Hematopoietic multipotent progenitor cell treated with erythropoietin and hydrocortisone succinate and interleukin-3 and kit ligand, for 8 days (in vitro differentiated cells): ENCODE data around the gene FLNB.
"Not testable (repeated sequence)": the region's sequence is repeated elsewhere in the genome, so short reads cannot be mapped to it uniquely, and the experiment has no call there.

Source experiments
- DNase-seq: peaks from one replicate; pipeline ENCODE4 v3.0.0-alpha.2; 2015

Gene FLNB

DNA sequence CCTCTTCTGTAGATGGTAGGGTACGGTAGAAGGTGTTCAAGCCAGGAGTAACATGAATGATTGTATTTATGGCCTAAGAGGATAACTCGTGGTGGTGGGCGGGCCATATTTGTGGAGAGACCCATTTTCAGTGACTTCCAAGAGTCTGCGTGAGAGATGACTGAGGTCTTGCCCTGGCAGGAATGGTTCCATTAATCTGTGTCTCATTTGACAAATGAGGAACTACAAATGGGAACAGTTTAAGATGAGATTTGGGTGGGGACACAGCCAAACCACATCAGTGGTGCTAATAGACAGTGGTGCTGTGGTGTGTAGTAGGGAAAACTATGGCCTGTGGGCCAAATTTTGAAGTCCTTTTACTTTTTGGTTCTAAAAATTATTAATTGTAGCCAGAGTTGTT, 47.1 kb downstream of the FLNB start:
- no peak for DNase-seq

DNA sequence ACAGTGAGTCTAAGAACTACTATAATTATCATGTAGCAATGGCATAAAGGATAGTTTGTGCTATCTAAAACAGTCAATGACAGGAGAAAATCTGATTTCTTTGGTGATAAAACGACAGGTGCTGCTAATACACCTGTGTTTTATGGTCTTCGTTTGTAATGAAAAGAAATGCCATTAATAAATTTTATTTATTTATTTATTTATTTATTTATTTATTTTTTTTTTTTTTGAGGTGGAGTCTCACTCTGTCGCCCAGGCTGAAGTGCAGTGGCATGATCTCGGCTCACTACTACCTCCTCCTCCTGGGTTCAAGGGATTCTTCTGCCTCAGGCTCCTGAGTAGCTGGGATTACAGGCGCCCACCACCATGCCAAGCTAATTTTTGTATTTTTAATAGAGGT, 47.7 kb downstream of the FLNB start:
- not testable (repeated sequence) for DNase-seq

DNA sequence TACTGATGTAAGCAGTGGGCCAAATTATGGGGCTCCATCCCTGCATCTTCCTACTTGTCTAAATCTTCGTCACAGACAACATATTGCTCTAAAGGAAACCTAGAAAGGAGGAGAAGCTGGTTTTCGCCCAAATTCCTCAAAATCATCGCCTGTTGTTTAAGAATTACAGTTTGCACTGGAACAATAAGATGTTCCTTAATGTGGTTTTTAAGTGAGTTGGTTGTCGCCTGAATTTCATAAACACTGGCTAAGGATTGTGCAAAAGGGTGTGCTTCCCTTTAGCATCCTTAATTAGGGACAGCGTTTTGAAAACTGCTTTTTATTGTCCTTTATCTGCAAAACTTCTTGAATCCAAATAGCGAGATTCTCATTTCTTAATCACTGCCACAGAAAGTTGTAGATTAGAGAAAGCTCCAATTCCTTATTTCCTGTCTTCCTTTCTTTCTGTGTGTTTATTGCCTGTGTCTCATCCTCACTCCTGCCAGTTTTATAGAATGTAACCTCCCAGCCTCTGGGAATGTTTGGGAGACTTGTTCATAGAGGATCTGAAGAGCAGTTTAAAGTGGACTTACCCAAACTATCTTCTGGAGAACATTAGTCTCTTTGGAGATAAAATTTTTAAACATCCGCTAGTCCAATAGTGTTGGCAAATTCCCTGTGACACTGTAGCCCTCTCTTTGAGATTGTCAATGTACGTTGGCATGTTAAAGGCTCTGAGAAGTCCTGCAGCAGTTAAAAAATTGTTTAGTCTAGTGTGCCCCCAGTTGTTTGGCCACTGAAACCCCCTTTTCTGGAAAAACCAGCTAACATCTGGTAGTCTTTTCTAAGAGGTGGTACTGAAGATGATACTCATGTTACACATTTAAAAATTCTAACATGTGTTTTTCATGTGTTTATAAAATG, 50.4 kb downstream of the FLNB start:
- no peak for DNase-seq

DNA sequence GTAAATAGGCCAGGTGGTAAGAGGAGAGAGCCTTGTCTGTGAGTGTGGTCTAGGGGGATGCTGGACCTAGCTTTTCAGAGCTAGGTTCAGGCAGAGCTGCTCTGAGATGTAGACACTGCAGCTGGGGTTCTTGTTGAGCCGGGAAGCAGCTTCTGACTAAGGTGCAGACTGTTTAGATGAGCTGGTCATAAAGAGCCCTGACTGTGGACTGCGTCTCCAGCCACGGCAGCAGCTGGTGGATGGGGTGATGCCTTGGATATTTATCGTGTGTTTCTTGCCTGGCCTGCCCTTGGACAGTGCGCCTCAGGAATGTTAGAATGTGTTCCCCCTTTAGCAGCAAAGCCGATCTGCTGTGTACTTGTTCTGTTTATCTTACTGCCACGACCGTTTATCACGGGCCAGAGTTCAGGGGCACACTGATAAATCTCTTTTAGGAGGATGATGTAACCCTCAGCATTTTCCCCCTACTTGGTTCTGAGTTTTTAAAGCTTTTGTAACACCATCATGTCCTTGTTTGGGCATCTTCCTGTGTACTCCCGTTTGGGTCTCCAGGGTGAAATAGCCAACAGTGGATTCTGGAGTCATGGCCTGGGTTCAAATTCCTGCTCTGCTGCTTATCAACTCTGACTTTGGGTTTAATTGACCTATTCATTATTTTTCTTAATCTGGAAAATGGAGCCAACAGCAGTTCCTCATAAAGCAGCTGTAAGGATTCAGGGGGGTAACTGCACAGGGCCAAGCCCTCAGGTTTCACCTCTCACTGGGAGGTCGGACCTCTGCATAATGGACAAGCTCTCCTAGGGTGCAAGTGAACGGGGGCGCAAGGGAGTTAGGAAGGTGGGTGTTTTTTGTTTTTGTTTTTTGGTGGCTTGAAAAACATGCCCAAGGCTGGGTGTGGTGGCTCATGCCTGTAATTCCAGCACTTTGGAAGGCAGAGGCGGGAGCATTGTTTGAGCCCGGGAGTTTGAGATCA, 51.4 kb downstream of the FLNB start:
- peak; percentile 89 for DNase-seq

DNA sequence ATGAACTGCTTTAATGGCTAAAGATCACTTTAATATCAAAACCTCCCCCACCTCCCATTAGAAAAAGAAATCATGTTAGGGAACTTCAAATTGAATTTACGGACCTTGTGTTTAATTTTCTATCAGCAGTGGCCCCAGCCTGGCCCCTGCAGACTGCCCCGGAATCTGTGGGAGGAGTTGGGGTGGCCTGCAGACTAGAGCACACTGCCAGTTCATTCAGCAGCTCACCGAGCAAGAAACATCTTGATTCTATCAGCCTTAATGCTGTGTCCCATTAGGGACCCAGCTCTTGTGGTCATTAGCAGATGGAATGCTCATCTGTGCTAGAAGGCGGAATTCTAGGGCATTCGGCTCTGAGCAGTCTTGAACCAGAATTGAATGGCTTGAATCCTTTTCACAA, 54.2 kb downstream of the FLNB start:
- DNase-seq: no peak

DNA sequence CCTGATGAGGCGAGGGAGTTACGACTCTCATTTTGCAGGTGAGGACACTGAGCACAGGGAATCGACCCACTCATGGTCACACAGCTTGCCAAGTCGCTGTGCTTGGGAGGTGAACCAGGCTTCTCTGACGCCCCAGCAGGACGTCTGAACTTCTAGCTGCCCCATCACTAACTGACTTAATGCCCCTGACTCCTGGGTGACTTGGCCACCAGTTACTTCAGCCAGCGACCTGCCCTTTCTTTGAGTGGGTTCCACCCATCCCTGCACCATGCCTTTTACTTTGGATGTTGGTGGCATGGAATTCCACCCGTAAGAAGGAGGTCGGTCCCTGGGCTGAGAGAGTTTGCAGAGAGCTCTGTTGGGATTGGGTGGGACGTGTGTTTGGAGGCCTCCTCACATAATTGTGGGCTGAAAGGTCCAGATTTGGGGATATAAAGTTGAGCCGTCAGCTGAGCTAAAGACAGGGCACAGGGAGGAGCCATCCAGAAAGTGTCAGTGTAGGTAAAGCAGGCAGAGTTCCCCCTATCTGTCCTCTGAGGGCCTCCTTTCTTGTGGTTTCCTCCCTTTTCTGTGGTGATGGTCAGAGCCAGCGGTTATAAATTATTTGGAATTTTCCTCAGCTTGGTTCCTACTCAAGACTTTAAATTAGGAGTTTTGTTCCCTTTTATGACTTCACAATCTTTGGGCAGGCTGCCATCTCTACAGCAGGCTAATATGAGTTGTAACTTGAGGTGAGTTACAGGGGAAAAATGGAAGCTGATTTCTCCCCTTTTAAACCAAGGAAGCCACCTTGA, 55.0 kb downstream of the FLNB start:
- peak; percentile 61 for DNase-seq

DNA sequence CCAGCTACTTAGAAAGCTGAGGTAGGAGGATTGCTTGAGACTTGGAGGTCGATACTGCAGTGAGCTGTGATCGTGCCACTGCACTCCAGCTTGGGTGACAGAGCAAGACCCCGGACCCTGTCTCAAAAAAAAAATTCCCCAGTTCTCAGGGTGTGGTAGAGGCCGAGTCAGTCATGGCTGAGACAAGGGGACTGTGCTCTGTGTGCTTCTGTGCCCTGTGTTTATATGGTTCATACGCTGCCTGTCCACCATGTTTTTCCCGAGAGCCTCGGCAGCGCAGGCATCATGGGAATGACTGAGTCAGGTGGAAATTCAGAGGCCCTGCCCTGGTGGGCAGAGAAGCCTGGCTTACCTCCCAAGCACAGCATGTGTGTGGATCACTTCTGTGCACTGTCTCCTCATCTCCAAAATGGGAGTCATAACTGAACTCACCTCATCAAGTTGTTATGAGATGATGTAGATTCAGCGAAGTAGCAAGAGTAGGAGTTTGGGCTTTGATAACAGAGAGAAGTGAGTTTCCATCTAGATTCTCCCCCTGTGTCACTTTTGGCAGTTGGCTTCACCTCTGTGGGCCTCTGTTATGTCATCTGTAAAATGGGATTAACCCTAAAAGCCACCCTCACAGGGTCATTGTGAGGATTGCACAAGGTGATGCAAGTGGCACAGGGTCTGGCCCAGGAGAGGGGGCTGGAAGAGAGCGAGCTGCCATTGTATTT, 56.9 kb downstream of the FLNB start:
- no peak for DNase-seq

DNA sequence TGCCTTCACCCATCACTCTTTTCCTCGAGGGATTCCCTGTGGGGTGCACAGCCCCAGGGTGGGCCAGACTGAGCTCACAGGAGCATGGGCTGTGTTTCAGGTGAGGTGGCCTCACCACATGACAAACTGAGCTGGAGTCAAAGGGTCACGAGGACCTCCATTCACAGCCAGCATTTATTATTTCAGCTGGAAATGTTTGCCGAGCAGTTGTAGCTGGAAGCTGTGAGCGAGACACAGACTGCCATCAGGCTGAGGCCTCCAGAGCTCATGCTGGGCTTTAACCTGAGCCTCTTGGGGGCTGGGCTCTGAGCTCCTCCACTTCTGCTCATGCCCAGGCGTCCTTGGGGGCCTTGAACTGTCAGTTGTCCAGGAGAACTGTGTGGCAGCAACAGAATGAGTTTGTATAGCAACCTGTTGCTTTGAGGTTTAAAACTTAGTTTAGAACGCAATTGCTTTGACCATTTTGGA, 57.5 kb downstream of the FLNB start:
- DNase-seq: no peak

DNA sequence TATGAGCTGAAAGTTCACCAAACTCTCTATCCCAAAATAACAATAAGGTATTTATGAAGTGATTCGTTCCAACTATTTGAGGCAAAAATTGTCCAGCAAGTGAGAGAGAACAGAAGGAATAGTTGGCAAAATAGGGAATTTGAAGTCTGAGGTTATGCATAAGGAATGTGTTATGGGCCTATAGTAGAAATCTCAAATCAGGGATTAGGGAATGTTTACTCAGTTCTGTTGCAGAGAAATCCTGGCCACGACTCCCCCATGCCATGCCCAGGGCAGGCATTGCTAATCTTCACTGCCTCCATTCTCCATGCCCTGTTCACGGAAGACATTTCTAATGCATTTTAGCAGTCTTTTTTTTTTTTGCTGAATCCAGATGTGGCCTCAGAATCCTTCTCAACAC, 58.6 kb downstream of the FLNB start:
- DNase-seq: no peak

DNA sequence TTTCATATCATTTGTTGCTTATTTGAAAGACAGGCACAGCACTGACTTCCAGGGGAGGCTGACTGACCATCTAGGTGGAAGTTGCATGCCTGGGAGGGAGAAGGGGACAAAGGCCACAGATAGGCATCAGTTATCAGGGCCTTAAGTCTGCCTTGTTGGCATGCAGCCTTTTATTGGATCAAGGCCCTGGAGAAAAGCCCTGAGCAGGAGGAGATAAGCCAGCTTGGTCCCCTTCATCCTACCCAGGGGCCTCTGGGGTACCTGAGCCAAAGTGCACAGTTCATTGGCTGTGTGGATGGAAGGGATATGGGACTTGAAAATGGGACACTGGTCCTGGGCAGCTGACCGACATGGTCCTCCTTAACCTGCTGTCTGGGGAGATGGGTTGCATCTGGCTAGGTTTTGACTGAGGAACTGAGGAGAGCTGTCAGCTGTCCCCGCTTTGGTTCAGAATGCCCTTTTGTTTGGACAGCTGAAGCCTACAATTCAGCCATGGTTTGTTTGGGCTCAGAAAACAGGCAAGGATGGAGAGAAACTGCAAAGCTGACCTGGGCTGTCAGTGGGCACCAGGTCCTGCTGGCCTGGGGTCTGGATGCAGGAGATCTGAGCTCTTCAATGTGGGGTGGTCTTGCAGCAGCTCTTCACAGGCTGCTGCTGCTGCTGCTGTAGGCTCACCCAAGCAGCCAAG, 60.0 kb downstream of the FLNB start:
- peak; percentile 75 for DNase-seq

DNA sequence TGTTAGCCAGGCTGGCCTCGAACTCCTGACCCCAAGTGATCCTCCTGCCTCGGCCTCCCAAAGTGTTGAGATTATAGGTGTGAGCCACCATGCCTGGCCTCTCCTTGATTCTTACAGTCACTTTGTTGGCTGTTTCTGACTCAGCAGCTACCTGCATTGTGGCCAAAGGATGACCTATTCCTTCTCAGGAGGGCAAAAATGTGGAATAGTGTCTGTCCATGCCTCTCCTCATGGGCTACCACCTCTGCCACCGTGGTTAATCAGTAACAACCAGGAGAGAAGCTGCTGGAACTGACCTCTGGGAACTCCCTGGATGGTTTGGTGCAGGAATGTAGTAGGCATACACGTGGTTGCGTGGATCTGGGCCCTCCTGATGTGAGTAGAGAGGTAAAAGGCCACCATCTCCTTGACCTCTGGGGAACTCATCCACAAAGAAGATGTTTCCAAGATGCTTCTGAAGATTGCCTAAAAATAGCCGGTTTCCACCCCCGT, 63.3 kb downstream of the FLNB start:
- no peak for DNase-seq

DNA sequence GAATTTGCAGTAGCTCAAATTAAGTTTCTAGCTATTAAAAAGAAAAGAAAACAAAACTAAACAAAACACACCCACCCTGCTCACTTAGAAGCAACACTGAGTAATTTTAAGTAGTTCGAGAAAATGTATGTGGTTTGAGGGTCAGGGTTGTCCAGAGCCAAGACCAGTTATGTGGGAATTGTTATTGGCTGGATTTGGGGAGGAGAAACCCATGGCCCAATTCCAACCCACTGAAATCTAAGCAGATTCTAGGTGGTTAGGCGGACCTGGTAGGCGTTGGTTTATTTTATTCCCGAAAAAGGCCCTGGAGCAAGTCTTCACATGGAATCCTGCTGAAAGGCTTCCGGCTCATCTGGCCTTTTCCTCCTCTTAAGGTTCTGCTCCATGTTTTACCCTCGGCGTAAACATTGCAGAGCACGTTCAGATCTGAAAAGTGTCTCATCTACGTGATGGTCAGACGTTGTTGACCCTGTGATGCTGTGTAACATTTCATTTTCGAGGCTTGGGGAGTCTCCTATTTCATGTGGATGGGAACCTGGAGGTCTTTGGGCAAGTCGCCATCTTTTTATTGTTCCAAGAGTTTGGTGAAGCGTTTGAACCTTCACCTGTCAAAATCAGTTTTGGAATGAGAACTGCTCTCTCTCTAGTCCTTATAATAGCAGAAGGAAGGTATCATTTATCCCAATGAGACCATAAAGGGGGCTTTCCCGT, 64.0 kb downstream of the FLNB start:
- no peak for DNase-seq

DNA sequence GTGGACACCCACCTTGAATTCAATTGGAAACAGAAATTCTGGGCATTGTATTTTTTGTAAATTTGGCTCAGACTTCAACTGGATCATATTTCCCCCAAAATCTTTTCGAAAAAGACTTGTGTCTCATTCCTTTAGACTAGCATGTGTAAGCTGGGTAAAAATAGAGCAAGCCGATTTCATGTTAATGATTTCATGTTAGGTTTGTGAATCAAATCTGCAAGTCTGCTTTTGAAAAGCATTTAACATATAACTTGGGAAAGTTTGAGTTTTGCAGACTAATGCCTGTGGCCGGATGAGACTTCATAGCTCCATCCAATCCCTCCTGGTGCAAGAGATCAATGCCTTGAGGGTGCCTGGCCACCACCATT, 64.5 kb downstream of the FLNB start:
- no peak for DNase-seq

DNA sequence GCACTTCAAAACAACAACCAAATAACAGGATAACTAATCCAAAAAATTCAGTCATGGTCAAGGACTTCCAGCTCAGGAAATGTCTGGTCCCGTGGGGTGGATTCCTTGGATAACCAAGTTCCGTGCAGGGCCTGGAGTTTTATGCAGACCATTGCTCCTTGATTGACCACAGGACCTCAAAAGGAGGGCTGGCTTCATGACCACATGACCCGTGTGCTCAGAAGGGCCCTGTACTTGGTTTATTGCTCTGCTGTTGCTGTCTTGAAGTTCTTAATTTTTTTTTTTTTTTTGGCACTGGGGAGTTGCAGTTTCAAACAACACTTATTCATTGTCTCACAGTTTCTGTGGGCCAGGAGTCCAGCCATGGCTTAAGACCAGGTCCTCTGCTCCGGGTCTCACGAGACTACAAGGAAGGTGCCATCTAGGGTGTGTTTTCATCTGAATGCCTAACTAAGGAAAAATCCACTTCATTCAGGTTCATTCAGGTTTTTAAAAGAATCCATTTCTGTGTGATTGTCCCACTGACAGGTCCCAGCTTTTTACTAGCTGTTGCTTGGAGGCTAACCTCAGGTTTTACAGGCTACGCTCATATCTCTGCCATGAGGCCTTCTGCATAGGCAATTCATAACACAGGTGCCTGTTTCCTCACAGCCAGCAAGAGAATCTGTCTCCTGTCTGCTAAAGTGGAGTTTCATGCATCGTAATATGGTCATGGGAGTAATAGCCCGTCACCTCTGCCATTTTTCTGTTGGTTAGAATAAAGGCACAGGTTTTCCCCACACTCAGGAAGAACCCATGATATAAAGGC, 65.3 kb downstream of the FLNB start:
- DNase-seq: no peak

DNA sequence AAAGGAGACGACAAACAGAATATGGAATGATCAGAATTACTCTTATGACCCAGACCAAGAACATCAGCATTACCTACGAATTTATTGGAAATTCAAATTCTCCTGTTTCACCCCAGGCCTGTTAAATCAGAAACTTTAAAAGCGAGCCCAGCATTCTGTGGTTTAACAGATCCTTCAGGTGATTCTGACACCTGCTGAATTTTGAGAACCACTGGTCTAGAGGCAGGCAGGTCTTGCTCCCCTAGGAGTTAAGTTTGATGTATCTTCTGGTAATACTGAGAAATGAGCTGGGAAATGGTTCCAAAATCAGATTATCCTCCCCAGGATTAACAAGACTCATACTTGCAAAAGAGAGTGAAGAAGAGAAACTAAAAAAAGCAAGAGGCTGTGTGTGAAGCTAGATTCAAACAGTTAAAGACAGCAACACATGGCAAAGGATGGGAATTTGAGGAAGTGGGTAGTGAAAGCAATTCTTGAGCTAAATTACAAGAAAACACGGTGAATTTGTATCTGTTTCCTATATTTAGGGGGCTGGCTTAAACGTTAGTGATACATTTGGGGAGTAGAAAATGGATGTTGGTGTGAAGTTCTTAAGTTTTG, 66.0 kb downstream of the FLNB start:
- no peak for DNase-seq

DNA sequence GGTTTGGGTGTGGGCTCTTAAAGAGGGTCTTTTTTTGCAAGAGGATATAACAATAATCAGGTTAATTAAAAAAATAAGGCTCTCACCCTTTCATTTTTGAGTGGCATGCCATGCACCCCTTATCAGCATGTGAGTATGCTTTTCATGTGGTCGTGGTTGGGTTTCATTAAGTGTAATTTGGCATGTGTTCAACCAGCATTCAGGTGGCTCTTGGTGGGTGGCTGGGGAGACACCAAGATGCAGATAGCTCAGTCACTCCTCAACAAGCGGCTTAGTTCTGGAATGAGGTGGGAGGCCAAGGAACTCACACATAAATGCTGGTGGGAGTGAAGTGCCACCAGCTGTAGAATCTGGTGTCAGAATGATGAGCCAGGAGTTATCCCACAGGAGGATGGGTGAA, 66.8 kb downstream of the FLNB start:
- peak; percentile 69 for DNase-seq

DNA sequence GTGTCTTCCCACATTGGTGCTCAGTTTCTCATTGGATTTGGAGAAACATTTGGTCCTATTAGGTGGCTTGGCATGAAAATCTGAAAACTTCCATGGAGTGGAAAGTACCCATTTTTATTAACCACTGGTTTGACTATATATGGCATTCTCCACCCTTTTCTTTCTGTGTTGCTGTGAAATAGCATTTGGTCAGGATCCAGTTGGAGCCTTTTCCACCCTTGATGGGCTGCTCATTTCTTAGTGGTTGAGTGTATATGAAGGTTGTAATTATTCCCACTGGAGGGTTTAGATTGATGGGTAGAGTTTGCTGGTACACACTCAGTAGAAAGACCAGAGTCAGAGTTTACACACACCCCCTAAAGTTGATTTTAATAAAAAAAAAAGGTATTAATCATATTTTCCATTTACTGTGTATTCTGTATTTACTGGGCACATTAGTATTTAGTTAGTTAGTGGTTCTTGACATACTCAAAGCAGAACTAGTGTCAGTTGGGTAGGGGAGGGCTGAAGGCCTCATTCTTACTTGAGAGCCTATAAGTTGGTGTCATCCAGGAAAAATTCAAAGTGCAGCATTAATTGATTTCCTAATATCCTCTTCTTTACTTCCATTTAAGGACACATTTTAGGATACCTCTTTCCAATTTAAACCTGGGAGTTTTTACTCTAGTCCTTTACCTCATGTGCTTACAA, 69.5 kb downstream of the FLNB start:
- no peak for DNase-seq

DNA sequence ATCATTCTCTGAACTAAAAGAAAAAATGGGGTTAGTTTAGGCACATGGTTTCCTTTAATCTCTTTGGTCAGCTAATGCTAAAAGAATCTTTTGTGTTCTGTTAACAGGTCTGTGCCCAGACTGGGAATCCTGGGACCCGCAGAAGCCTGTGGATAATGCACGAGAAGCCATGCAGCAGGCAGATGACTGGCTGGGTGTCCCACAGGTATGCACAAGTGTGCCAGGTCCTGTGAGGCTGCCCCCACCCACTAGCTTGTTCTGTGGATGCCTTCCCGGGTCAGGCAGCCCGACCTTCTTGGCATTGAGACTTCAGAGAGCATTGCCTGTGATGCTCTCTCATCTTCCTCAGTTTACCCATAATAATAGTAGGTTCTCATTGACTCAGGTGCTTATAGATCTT, 70.4 kb downstream of the FLNB start:
- DNase-seq: no peak

DNA sequence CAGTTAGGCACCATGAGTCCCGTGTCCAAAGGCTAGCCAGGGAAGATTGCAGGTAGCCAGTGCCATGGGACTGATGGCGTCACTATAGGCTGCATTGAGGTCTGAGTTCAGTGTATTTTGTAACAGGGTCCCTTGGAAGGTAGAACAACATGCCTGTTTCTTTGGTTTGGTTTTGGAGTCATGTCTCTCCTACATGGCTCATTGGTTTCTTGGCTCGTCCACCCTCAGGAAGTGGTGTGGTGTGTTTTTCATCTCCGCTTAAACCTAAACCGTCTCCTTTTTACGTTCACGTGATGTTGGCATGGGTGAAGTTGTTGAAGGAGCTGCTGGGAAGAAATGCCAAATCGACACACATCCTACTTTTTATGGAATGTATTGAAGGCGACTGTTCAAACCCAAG, 71.6 kb downstream of the FLNB start:
- no peak for DNase-seq
